Left lung (tissue), 10 donors: ENCODE data around the gene RUSC2. TPM values are rescaled to one million over a fixed set of nuclear protein-coding genes. Genes with fewer than 3 reads are reported as not detected.
"Not testable (repeated sequence)": the region's sequence is repeated elsewhere in the genome, so short reads cannot be mapped to it uniquely, and the experiment has no call there.

ENCODE experiments used
- ATAC-seq: fragments of 200-7000 bp; cut with Tn5 transposase; one replicate; pipeline ENCODE4 v1.9.1; 2020; ENCODE audit warnings: moderate library complexity
- DNase-seq, 4 donors: peaks; one replicate each; pipeline ENCODE4 v3.0.0-alpha.2; 2013 to 2020
- H3K27ac ChIP-seq, 2 donors: fragments of 200-600 bp; sonication (generic) in 1 of 2; one replicate each; pipeline versions ENCODE4 v1.5.0 to v1.8.0; 2020 to 2021
- H3K27me3 ChIP-seq, 2 donors: fragments of 200-600 bp; sonication (generic) in 1 of 2; one replicate each; pipeline versions ENCODE4 v1.5.0 to v1.8.0; 2020 to 2021
- H3K36me3 ChIP-seq, 2 donors: fragments of 200-600 bp; sonication (generic) in 1 of 2; one replicate each; pipeline versions ENCODE4 v1.5.0 to v1.8.0; 2020 to 2021
- H3K4me1 ChIP-seq, 2 donors: fragments of 200-600 bp; one replicate each; pipeline ENCODE4 v1.8.0; 2021
- H3K4me3 ChIP-seq, 2 donors: fragments of 200-600 bp; sonication (generic) in 1 of 2; one replicate each; pipeline versions ENCODE4 v1.5.0 to v1.8.0; 2020 to 2021; ENCODE audit warnings: mild to moderate bottlenecking in 1 of 2
- H3K9me3 ChIP-seq, 2 donors: fragments of 200-600 bp; sonication (generic) in 1 of 2; one replicate each; pipeline versions ENCODE4 v1.5.0 to v1.8.0; 2020 to 2021
- CTCF ChIP-seq, 2 donors: fragments of 200-600 bp; sonication (generic) in 1 of 2; IDR thresholded peaks; one replicate each; pipeline versions ENCODE4 v1.5.0 to v1.8.0; 2021; ENCODE audit warnings: antibody characterized with exemption in 2 of 2
- intact Hi-C, 2 donors: fragments of 100-400 bp; cut with DNase I; formaldehyde crosslinking; loops; one replicate each; pipeline versions ENCODE4 v1.11.2 to v1.14.2; 2022
- polyA plus RNA-seq, 6 donors: library from polyadenylated mRNA; unstranded; fragments of 120-200 nt; gene quantifications; one replicate each; pipeline ENCODE4 v1.2.1, GENCODE V29; 2013; ENCODE audit not compliant: insufficient read length in 6 of 6
- total RNA-seq, 2 donors: library from RNA; stranded (reverse); fragmentation: NEBNext Ultra II Directional; extraction: Animal tissue kit (Norgen Biotek cat#: 25700); gene quantifications; one replicate each; pipeline ENCODE4 v1.2.1, GENCODE V29; 2021
- donor health status: DM: no; HTN: yes; CAD: no.
- donor health status: DM: no; HTN: no; CAD: no.

Gene RUSC2
- total and polyA plus RNA-seq, 8 donors: 14.9 to 32.2 (median 16.6) TPM

- DNase-seq: no peak
- Histone ChIP-seq H3K27ac (no peak overlapping the region), H3K27me3 (no peaks in the 10 kb centered on the region), H3K9me3 (no peaks in the 10 kb centered on the region), H3K4me3 (no peak overlapping the region), H3K4me1 (peaks cover 10 to 62% of the 10 kb centered on the region in 2 donors), H3K36me3 (no peaks in the 10 kb centered on the region)
- no peak for TF ChIP-seq CTCF (IDR thresholded peaks at IDR 0.05)
- peak; percentile 57 for ATAC-seq
- intact Hi-C loops: no loop called here
Measured at GRCh38 chr9:35529161-35529823, 39.4 kb downstream of the RUSC2 start.

- H3K9me3 ChIP-seq: no peaks in the 10 kb centered on the region
- no peaks in the 10 kb centered on the region for H3K36me3 ChIP-seq
- no peak overlapping the region for H3K27ac ChIP-seq
- intact Hi-C loops: no loop called here
- no peaks in the 10 kb centered on the region for H3K27me3 ChIP-seq
- ATAC-seq: no peak
- no peak for DNase-seq
- no peak for TF ChIP-seq CTCF (IDR thresholded peaks at IDR 0.05)
- H3K4me3 ChIP-seq: no peak overlapping the region
- H3K4me1 ChIP-seq: peaks cover 9 to 62% of the 10 kb centered on the region in 2 donors
Measured at GRCh38 chr9:35533398-35533797, 43.5 kb downstream of the RUSC2 start.

- ATAC-seq, H3K9me3 ChIP-seq, H3K27me3 ChIP-seq, H3K36me3 ChIP-seq, intact Hi-C loops, H3K4me3 ChIP-seq, DNase-seq: not testable (repeated sequence)
- Histone ChIP-seq H3K4me1 (peaks cover 11 to 67% of the 10 kb centered on the region in 2 donors), H3K27ac (peak overlapping the region in 1 of 2 donors; percentile 13)
Measured at GRCh38 chr9:35534921-35535320, 45.0 kb downstream of the RUSC2 start.

GRCh38 chr9:35537913-35538312, 48.0 kb downstream of the RUSC2 start:
- Histone ChIP-seq H3K4me3 (no peak overlapping the region), H3K27me3 (no peaks in the 10 kb centered on the region), H3K4me1 (peaks cover 11 to 50% of the 10 kb centered on the region in 2 donors), H3K27ac (peak overlapping the region; percentile 77 to 89), H3K36me3 (no peaks in the 10 kb centered on the region), H3K9me3 (no peaks in the 10 kb centered on the region)
- DNase-seq (peak in 2 of 4 donors; percentile 43 to 72), ATAC-seq (peak; percentile 5)
- intact Hi-C loops: no loop called here
- TF ChIP-seq CTCF (IDR thresholded peaks at IDR 0.05): no peak

- Histone ChIP-seq H3K36me3 (no peaks in the 10 kb centered on the region), H3K27ac (peak overlapping the region; percentile 77 to 89), H3K27me3 (no peaks in the 10 kb centered on the region), H3K9me3 (no peaks in the 10 kb centered on the region), H3K4me3 (peak overlapping the region; percentile 18 to 32), H3K4me1 (peaks cover 11 to 44% of the 10 kb centered on the region in 2 donors)
- TF ChIP-seq CTCF (IDR thresholded peaks at IDR 0.05): no peak
- ATAC-seq (peak; percentile 91), DNase-seq (peak; percentile 80 to 88 (median 84))
- intact Hi-C loops: no loop called here
Measured at GRCh38 chr9:35538361-35539234, 48.7 kb downstream of the RUSC2 start.

Other genes with a start within 250 kb of the RUSC2 start
- gene TESK1, start 115.2 kb downstream of the RUSC2 start, total RNA-seq: 10 to 100 TPM; 40.6 to 44.6 TPM
- gene TESK1, start 115.2 kb downstream of the RUSC2 start, polyA plus RNA-seq: 10 to 100 TPM; 30.8 to 44.2 (median 39.8) TPM
- 1 to 10 TPM; 3.4 to 4.0 TPM for gene CD72, start 128.3 kb downstream of the RUSC2 start, total RNA-seq
- 1 to 10 TPM; 3.2 to 4.3 (median 3.7) TPM for gene CD72, start 128.3 kb downstream of the RUSC2 start, polyA plus RNA-seq
- gene SIT1, start 160.8 kb downstream of the RUSC2 start, total RNA-seq: 1 to 10 TPM in 1 of 2 donors, under 1 TPM in 1; 0.99 to 2.4 TPM
- under 1 TPM; 0.27 to 0.65 (median 0.45) TPM for gene SIT1, start 160.8 kb downstream of the RUSC2 start, polyA plus RNA-seq
- over 10,000 TPM; 27,227 to 27,465 TPM for gene RMRP, start 167.9 kb downstream of the RUSC2 start, total RNA-seq
- not detected for gene RMRP, start 167.9 kb downstream of the RUSC2 start, polyA plus RNA-seq
- gene CCDC107, start 168.2 kb downstream of the RUSC2 start, total RNA-seq: 10 to 100 TPM; 24.7 to 25.6 TPM
- 10 to 100 TPM in 5 of 6 donors, 1 to 10 TPM in 1; 9.2 to 18.2 (median 11.3) TPM for gene CCDC107, start 168.2 kb downstream of the RUSC2 start, polyA plus RNA-seq
- 1 to 10 TPM; 1.5 to 3.1 TPM for gene ARHGEF39, start 175.1 kb downstream of the RUSC2 start, total RNA-seq
- gene ARHGEF39, start 175.1 kb downstream of the RUSC2 start, polyA plus RNA-seq: 10 to 100 TPM in 4 of 6 donors, 1 to 10 TPM in 2; 7.6 to 17.7 (median 11.2) TPM
- gene CA9, start 183.8 kb downstream of the RUSC2 start, total RNA-seq: under 1 TPM in 1 of 2 donors, not detected in 1; 0.26 TPM
- gene CA9, start 183.8 kb downstream of the RUSC2 start, polyA plus RNA-seq: 1 to 10 TPM in 4 of 6 donors, under 1 TPM in 2; 0.86 to 1.8 (median 1.3) TPM
- 100 to 1,000 TPM; 145 to 211 TPM for gene TPM2, start 199.8 kb downstream of the RUSC2 start, total RNA-seq
- gene TPM2, start 199.8 kb downstream of the RUSC2 start, polyA plus RNA-seq: 100 to 1,000 TPM; 167 to 261 (median 192) TPM
- gene TLN1, start 242.1 kb downstream of the RUSC2 start, total RNA-seq: 100 to 1,000 TPM; 314 to 471 TPM
- 100 to 1,000 TPM; 152 to 206 (median 174) TPM for gene TLN1, start 242.1 kb downstream of the RUSC2 start, polyA plus RNA-seq
- gene CREB3, start 242.6 kb downstream of the RUSC2 start, total RNA-seq: 10 to 100 TPM; 39.3 to 42.4 TPM
- 10 to 100 TPM; 31.2 to 42.3 (median 38.7) TPM for gene CREB3, start 242.6 kb downstream of the RUSC2 start, polyA plus RNA-seq